Measurements from ENCODE around the gene FOXO4.

Gene FOXO4

GRCh38 chrX:71147496-71148277 is 52.0 kb downstream of the FOXO4 start:
- no peak for DNase-seq

DNA sequence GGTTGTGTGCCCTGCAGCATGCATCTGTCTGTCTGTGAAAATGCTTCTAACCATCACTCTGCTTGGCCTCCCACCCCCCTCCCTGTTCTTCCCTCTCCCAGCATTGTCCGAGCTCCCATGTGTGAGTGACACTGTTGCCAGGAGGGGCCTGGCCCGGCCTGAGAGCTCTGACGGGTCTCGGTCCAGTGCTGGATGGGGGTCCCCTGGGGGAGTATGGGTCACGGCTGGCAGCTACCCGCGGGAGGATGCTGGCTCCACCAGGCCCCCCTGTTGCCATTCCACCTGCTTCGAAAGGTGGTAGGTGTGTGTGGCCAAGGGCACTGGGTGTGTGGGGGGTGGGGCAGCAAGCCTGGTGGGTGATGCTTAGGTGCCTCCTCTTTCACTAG is 52.6 kb downstream of the FOXO4 start:
- DNase-seq, result no peak

DNA sequence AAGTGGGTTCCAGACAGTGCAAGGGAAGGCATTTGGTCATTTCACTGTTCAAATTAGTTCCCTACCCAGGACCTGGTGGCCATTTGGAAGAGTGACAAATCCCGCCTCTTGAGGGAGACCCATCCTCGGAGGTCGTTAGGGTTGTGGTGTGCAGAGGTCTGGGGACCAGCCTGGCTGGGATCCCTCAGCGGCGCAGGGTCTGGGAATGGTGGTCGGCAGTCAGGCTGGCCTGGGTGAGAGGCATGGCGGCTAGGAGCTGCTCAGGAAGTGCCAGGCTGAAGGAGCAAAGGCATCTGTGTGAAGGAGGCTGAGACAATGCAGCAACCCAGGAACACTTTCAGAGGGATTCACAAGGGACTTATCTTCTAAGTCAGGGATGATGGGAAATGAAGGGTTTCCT is 55.7 kb downstream of the FOXO4 start:
- DNase-seq, result no peak
